Hematopoietic multipotent progenitor cell (in vitro differentiated cells): ENCODE results near the gene PRPS2. TPM values are rescaled to one million over a fixed set of nuclear protein-coding genes. Genes with fewer than 3 reads are reported as not detected.

Experiments used
- DNase-seq, 3 donors: peaks; one replicate each; pipeline ENCODE4 v3.0.0-alpha.2; 2011 to 2015; ENCODE audit warnings: low read depth in 2 of 3, low spot score in 2 of 3
- total RNA-seq: library from RNA; depleted of rRNA; stranded (reverse); fragments of >200 nt; gene quantifications from one replicate; pipeline ENCODE4 v1.2.3, GENCODE V29; 2012

The PRPS2 gene
- total RNA-seq = 60.6 TPM

- peak; percentile 30 to 67 (median 62) for DNase-seq
These were observed at the start of gene PRPS2 for GRCh38 chrX:12791257-12792228. Gene PRPS2, plus strand, starts transcription at chrX:12791412. Its CDS starts 86 bp downstream, at chrX:12791498.

- DNase-seq = no peak
These were observed 49.8 kb upstream of the PRPS2 start for GRCh38 chrX:12741416-12741815.

- no peak for DNase-seq
These were observed 43.8 kb upstream of the PRPS2 start for GRCh38 chrX:12747433-12747832.

GRCh38 chrX:12751887-12752286 lies 39.3 kb upstream of the PRPS2 start:
- no peak for DNase-seq

- DNase-seq = no peak
These were observed 37.8 kb upstream of the PRPS2 start for GRCh38 chrX:12753366-12753765.

- no peak for DNase-seq
These were observed 32.9 kb upstream of the PRPS2 start for GRCh38 chrX:12758291-12758690.

- DNase-seq = no peak
These were observed 23.4 kb upstream of the PRPS2 start for GRCh38 chrX:12767856-12768255.

- DNase-seq = no peak
These were observed 22.7 kb upstream of the PRPS2 start for GRCh38 chrX:12768491-12768890.

- DNase-seq = peak in 1 of 3 donors; percentile 52
These were observed 20.8 kb upstream of the PRPS2 start for GRCh38 chrX:12770440-12770839.

- peak; percentile 53 to 74 (median 72) for DNase-seq
These were observed 19.7 kb upstream of the PRPS2 start for GRCh38 chrX:12771445-12772069.

- no peak for DNase-seq
These were observed 13.5 kb upstream of the PRPS2 start for GRCh38 chrX:12777670-12778069.

- DNase-seq = no peak
These were observed 11.7 kb upstream of the PRPS2 start for GRCh38 chrX:12779534-12779933.

- no peak for DNase-seq
These were observed 2.6 kb upstream of the PRPS2 start for GRCh38 chrX:12788645-12789044.

- no peak for DNase-seq
These were observed 1.2 kb upstream of the PRPS2 start for GRCh38 chrX:12789976-12790375.

- no peak for DNase-seq
These were observed 341 bp upstream of the PRPS2 start for GRCh38 chrX:12790885-12791256.

- DNase-seq = no peak
These were observed 1.5 kb downstream of the PRPS2 start for GRCh38 chrX:12792711-12793110.

GRCh38 chrX:12794654-12795053 lies 3.4 kb downstream of the PRPS2 start:
- no peak for DNase-seq

- DNase-seq = no peak
These were observed 7.4 kb downstream of the PRPS2 start for GRCh38 chrX:12798601-12799000.

- no peak for DNase-seq
These were observed 7.9 kb downstream of the PRPS2 start for GRCh38 chrX:12799118-12799517.

- peak in 1 of 3 donors; percentile 39 for DNase-seq
These were observed 11.5 kb downstream of the PRPS2 start for GRCh38 chrX:12802741-12803140.

- DNase-seq = no peak
These were observed 13.4 kb downstream of the PRPS2 start for GRCh38 chrX:12804655-12805054.

- DNase-seq = no peak
These were observed 14.1 kb downstream of the PRPS2 start for GRCh38 chrX:12805333-12805732.
